Measurements from ENCODE around the gene ABCB6.

GRCh38 chr2:219199470-219200211 is 19.1 kb downstream of the ABCB6 start:
- TF ChIP-seq, protein P1, sequence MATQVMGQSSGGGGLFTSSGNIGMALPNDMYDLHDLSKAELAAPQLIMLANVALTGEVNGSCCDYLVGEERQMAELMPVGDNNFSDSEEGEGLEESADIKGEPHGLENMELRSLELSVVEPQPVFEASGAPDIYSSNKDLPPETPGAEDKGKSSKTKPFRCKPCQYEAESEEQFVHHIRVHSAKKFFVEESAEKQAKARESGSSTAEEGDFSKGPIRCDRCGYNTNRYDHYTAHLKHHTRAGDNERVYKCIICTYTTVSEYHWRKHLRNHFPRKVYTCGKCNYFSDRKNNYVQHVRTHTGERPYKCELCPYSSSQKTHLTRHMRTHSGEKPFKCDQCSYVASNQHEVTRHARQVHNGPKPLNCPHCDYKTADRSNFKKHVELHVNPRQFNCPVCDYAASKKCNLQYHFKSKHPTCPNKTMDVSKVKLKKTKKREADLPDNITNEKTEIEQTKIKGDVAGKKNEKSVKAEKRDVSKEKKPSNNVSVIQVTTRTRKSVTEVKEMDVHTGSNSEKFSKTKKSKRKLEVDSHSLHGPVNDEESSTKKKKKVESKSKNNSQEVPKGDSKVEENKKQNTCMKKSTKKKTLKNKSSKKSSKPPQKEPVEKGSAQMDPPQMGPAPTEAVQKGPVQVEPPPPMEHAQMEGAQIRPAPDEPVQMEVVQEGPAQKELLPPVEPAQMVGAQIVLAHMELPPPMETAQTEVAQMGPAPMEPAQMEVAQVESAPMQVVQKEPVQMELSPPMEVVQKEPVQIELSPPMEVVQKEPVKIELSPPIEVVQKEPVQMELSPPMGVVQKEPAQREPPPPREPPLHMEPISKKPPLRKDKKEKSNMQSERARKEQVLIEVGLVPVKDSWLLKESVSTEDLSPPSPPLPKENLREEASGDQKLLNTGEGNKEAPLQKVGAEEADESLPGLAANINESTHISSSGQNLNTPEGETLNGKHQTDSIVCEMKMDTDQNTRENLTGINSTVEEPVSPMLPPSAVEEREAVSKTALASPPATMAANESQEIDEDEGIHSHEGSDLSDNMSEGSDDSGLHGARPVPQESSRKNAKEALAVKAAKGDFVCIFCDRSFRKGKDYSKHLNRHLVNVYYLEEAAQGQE (IDR thresholded peaks at IDR 0.05; ENCODE audit: insufficient read depth in 1 of 2, low read depth in 2 of 2, low read length in 2 of 2), result no peak
- TF ChIP-seq FOXP2 (optimal IDR thresholded peaks at IDR 0.05; ENCODE audit: borderline replicate concordance, extremely low read depth, extremely low read length, insufficient read depth), result no peak

All from PFSK-1 (cell line).